Peyer's patch (tissue), 4 donors: ENCODE measurements around the gene PTPRZ1.

Experiments
- CTCF ChIP-seq, 6 experiments: fragments of 450-650 bp in 4 of 6; fragments of 200-600 bp in 2 of 6; sonication (generic) in 1 of 6; IDR thresholded peaks; one replicate each; pipeline ENCODE4 v1.5.1; 2017 to 2019; ENCODE audit warnings: antibody characterized with exemption in 6 of 6, mild to moderate bottlenecking in 3 of 6, moderate library complexity in 1 of 6
- POLR2A ChIP-seq, 2 donors: fragments of 450-650 bp; IDR thresholded peaks; one replicate each; pipeline ENCODE4 v1.5.1; 2017; ENCODE audit warnings: antibody characterized with exemption in 2 of 2, mild to moderate bottlenecking in 2 of 2, moderate library complexity in 2 of 2

GRCh38 chr7:121966935-121967332 lies 94.0 kb downstream of the PTPRZ1 start:
- TF ChIP-seq POLR2A (IDR thresholded peaks at IDR 0.05) (no peak), CTCF (IDR thresholded peaks at IDR 0.05) (no peak)
